Prostate gland (tissue), 2 donors: ENCODE results near the gene MALRD1. TPM values are rescaled to one million over a fixed set of nuclear protein-coding genes. Genes with fewer than 3 reads are reported as not detected.

Experiments used
- DNase-seq: peaks from one replicate; pipeline ENCODE4 v3.0.0-alpha.2; 2019; ENCODE audit warnings: low spot score
- H3K27ac ChIP-seq, 2 donors: fragments of 200-600 bp; sonication (generic); 2 replicates each; pipeline ENCODE4 v1.5.1; 2017 to 2019
- H3K27me3 ChIP-seq: fragments of 200-600 bp; sonication (generic); replicated peaks from 2 replicates; pipeline ENCODE4 v1.5.1; 2019; ENCODE audit not compliant: insufficient read depth
- H3K36me3 ChIP-seq, 2 donors: fragments of 200-600 bp; sonication (generic); 1 replicate in 1 of 2; 2 replicates in 1 of 2; pipeline versions ENCODE4 v1.5.1 to v1.8.1; 2017 to 2019
- H3K4me1 ChIP-seq: fragments of 200-600 bp; sonication (generic); replicated peaks from 2 replicates; pipeline ENCODE4 v1.5.1; 2019
- H3K4me3 ChIP-seq, 2 donors: fragments of 200-600 bp; sonication (generic); 2 replicates each; pipeline ENCODE4 v1.5.1; 2017 to 2019
- H3K9me3 ChIP-seq: fragments of 200-600 bp; sonication (generic); 2 replicates; pipeline ENCODE4 v1.5.1; 2017
- CTCF ChIP-seq, 4 experiments: fragments of 200-600 bp in 2 of 4; fragments of 450-650 bp in 2 of 4; sonication (generic) in 2 of 4; IDR thresholded peaks; 1 replicate in 3 of 4; 2 replicates in 1 of 4; pipeline ENCODE4 v1.5.1; 2016 to 2019; ENCODE audit warnings: antibody characterized with exemption in 4 of 4, mild to moderate bottlenecking in 2 of 4, moderate library complexity in 2 of 4
- POLR2A ChIP-seq: fragments of 450-650 bp; IDR thresholded peaks from one replicate; pipeline ENCODE4 v1.6.1; 2016; ENCODE audit warnings: antibody characterized with exemption, mild to moderate bottlenecking
- POLR2AphosphoS5 ChIP-seq: sonication (generic); formaldehyde crosslinking; IDR thresholded peaks from one replicate; pipeline ENCODE4 v1.6.1; 2017; ENCODE audit warnings: antibody characterized with exemption
- WGBS: methylation state at CpG from one replicate; pipeline ENCODE4 v1.1.5; 2018; 5-methylcytosine and 5-hydroxymethylcytosine counted together
- intact Hi-C: fragments of 100-400 bp; cut with DNase I; formaldehyde crosslinking; loops from one replicate; pipeline ENCODE4 v1.14.2; 2022
- total RNA-seq, 2 donors: library from RNA; depleted of rRNA; stranded (reverse); fragments of >200 nt; gene quantifications; one replicate each; pipeline ENCODE4 v1.1.0, GENCODE V29; 2016

The MALRD1 gene
- total RNA-seq, 2 donors from 2014 or later, result 2.1 TPM; not detected in 1

GRCh38 chr10:19606968-19607367 is 558.4 kb downstream of the MALRD1 start:
- H3K36me3 ChIP-seq, result no peaks in the 10 kb centered on the region
- intact Hi-C loops, result no loop called here
- no peaks in the 10 kb centered on the region for H3K4me1 ChIP-seq
- no peak for TF ChIP-seq CTCF (IDR thresholded peaks at IDR 0.05)
- no peak for TF ChIP-seq POLR2A
- TF ChIP-seq POLR2AphosphoS5, result no peak
- 83% methylated on average over 4 of the region's 4 CpGs for WGBS
- no peak overlapping the region for H3K4me3 ChIP-seq
- no peaks in the 10 kb centered on the region for H3K27me3 ChIP-seq
- no peaks in the 10 kb centered on the region for H3K9me3 ChIP-seq
- no peak overlapping the region for H3K27ac ChIP-seq
- DNase-seq, result no peak

- DNase-seq, result no peak
- TF ChIP-seq CTCF (IDR thresholded peaks at IDR 0.05), result no peak
- no peak for TF ChIP-seq POLR2A
- TF ChIP-seq POLR2AphosphoS5, result no peak
- H3K27ac ChIP-seq, result no peak overlapping the region
- H3K27me3 ChIP-seq, result no peaks in the 10 kb centered on the region
- no peaks in the 10 kb centered on the region for H3K9me3 ChIP-seq
- no peaks in the 10 kb centered on the region for H3K4me1 ChIP-seq
- intact Hi-C loops, result no loop called here
- no peak overlapping the region for H3K4me3 ChIP-seq
- no peaks in the 10 kb centered on the region for H3K36me3 ChIP-seq
These were observed 563.2 kb downstream of the MALRD1 start for GRCh38 chr10:19611775-19612174.

GRCh38 chr10:19616966-19617365 is 568.4 kb downstream of the MALRD1 start:
- H3K27ac ChIP-seq, result no peak overlapping the region
- WGBS, result 73% methylated on average over 2 of the region's 2 CpGs
- no peaks in the 10 kb centered on the region for H3K27me3 ChIP-seq
- no peaks in the 10 kb centered on the region for H3K4me1 ChIP-seq
- no peak for TF ChIP-seq CTCF (IDR thresholded peaks at IDR 0.05)
- no peak for TF ChIP-seq POLR2A
- no peak for TF ChIP-seq POLR2AphosphoS5
- no peak overlapping the region for H3K4me3 ChIP-seq
- intact Hi-C loops, result no loop called here
- no peaks in the 10 kb centered on the region for H3K9me3 ChIP-seq
- DNase-seq, result no peak
- H3K36me3 ChIP-seq, result no peaks in the 10 kb centered on the region

- no peaks in the 10 kb centered on the region for H3K9me3 ChIP-seq
- no peak overlapping the region for H3K27ac ChIP-seq
- TF ChIP-seq CTCF (IDR thresholded peaks at IDR 0.05) (no peak), POLR2AphosphoS5 (no peak), POLR2A (no peak)
- H3K27me3 ChIP-seq, result no peaks in the 10 kb centered on the region
- no peaks in the 10 kb centered on the region for H3K4me1 ChIP-seq
- H3K4me3 ChIP-seq, result no peak overlapping the region
- intact Hi-C loops, result no loop called here
- no peak for DNase-seq
- H3K36me3 ChIP-seq, result no peaks in the 10 kb centered on the region
These were observed 572.2 kb downstream of the MALRD1 start for GRCh38 chr10:19620811-19621210.

- intact Hi-C loops, result no loop called here
- Histone ChIP-seq H3K4me1 (no peaks in the 10 kb centered on the region), H3K27ac (no peak overlapping the region), H3K4me3 (no peak overlapping the region), H3K36me3 (no peaks in the 10 kb centered on the region), H3K27me3 (no peaks in the 10 kb centered on the region), H3K9me3 (no peaks in the 10 kb centered on the region)
- no peak for DNase-seq
- TF ChIP-seq CTCF (IDR thresholded peaks at IDR 0.05), result no peak
- TF ChIP-seq POLR2AphosphoS5, result no peak
- TF ChIP-seq POLR2A, result no peak
These were observed 574.7 kb downstream of the MALRD1 start for GRCh38 chr10:19623321-19623720.
